Tongue (tissue), 2 donors: Measurements from ENCODE around the gene G0S2. TPM values are rescaled to one million over a fixed set of nuclear protein-coding genes. Genes with fewer than 3 reads are reported as not detected.
A peak's percentile ranks its signal among the peaks of the same experiment; 100 is the strongest.

Experiments
- DNase-seq: peaks from one replicate; pipeline ENCODE4 v3.0.0-alpha.2; 2015
- total RNA-seq: library from RNA; depleted of rRNA; stranded (reverse); fragments of >200 nt; gene quantifications from one replicate; pipeline ENCODE4 v1.2.3, GENCODE V29; 2014

G0S2 gene
- total RNA-seq, 1 donor from 2014 or later = 19.1 TPM

GRCh38 chr1:209648931-209649776, 26.1 kb upstream of the G0S2 start:
- DNase-seq = peak; percentile 48

- no peak for DNase-seq
Measured at GRCh38 chr1:209650454-209650853, 24.8 kb upstream of the G0S2 start.

- DNase-seq = no peak
Measured at GRCh38 chr1:209651138-209651587, 24.0 kb upstream of the G0S2 start.

- DNase-seq = peak; percentile 59
Measured at GRCh38 chr1:209652121-209652735, 23.0 kb upstream of the G0S2 start, which contains the start of gene LAMB3. Gene LAMB3 (minus strand): TSS chr1:209652425. CDS start chr1:209650944, 1,481 bp downstream.

- DNase-seq = peak; percentile 92
Measured at GRCh38 chr1:209652873-209653401, 22.3 kb upstream of the G0S2 start.

GRCh38 chr1:209653915-209654351, 21.3 kb upstream of the G0S2 start:
- DNase-seq = no peak

GRCh38 chr1:209655411-209656231, 19.6 kb upstream of the G0S2 start:
- no peak for DNase-seq

- DNase-seq = no peak
Measured at GRCh38 chr1:209657140-209657879, 17.9 kb upstream of the G0S2 start.

GRCh38 chr1:209657918-209658317, 17.3 kb upstream of the G0S2 start:
- DNase-seq = no peak

- no peak for DNase-seq
Measured at GRCh38 chr1:209659909-209660308, 15.3 kb upstream of the G0S2 start.

GRCh38 chr1:209661071-209661470, 14.1 kb upstream of the G0S2 start:
- DNase-seq = no peak

GRCh38 chr1:209662879-209663327, 12.3 kb upstream of the G0S2 start:
- no peak for DNase-seq

GRCh38 chr1:209667103-209667502, 8.1 kb upstream of the G0S2 start:
- DNase-seq = no peak

GRCh38 chr1:209667708-209668107, 7.5 kb upstream of the G0S2 start:
- DNase-seq = no peak

- no peak for DNase-seq
Measured at GRCh38 chr1:209670441-209671082, 4.7 kb upstream of the G0S2 start.

GRCh38 chr1:209672705-209673630, 2.2 kb upstream of the G0S2 start:
- no peak for DNase-seq

GRCh38 chr1:209673631-209674417, 1.4 kb upstream of the G0S2 start:
- no peak for DNase-seq

GRCh38 chr1:209675565-209676154, 448 bp downstream of the G0S2 start:
- peak; percentile 68 for DNase-seq
